Calu3 (cell line): ENCODE measurements around the gene TYMS. TPM values are rescaled to one million over a fixed set of nuclear protein-coding genes. Genes with fewer than 3 reads are reported as not detected.

ENCODE experiments used
- BruUV-seq: library from RNA; stranded (reverse); fragments of 400-500 nt; replicated peaks from 2 replicates; lab custom pipeline; 2021; lab: Mats Ljungman, UMichigan
- CTCF ChIA-PET: fragments of 300-600 bp; sonication (Branson Sonifier 250); formaldehyde crosslinking; loops from one replicate; lab custom pipeline; 2022; ENCODE audit warnings: antibody characterized with exemption; lab: Charles Lee
- DNase-seq: peaks from one replicate; pipeline ENCODE4 v3.0.0; 2022
- H3K27ac Mint-ChIP-seq: one replicate; pipeline ENCODE4 v1.8.0; 2022; ENCODE audit warnings: mixed read lengths; ENCODE audit not compliant: unreplicated experiment
- H3K27me3 Mint-ChIP-seq: one replicate; pipeline ENCODE4 v1.8.0; 2022; ENCODE audit warnings: mixed read lengths; ENCODE audit not compliant: unreplicated experiment
- H3K36me3 Mint-ChIP-seq: one replicate; pipeline ENCODE4 v1.8.0; 2022; ENCODE audit warnings: mild to moderate bottlenecking, moderate library complexity, mixed read lengths; ENCODE audit not compliant: insufficient read depth, unreplicated experiment
- H3K4me1 Mint-ChIP-seq: one replicate; pipeline ENCODE4 v1.8.0; 2022; ENCODE audit warnings: mild to moderate bottlenecking, low read depth, mixed read lengths; ENCODE audit not compliant: unreplicated experiment
- H3K4me3 Mint-ChIP-seq: one replicate; pipeline ENCODE4 v1.8.0; 2022; ENCODE audit warnings: mild to moderate bottlenecking, low read depth, moderate library complexity, mixed read lengths; ENCODE audit not compliant: unreplicated experiment
- H3K9me3 Mint-ChIP-seq: one replicate; pipeline ENCODE4 v1.8.0; 2022; ENCODE audit warnings: low read depth, mixed read lengths; ENCODE audit not compliant: unreplicated experiment
- CTCF ChIP-seq: fragments of 200-600 bp; IDR thresholded peaks from one replicate; pipeline ENCODE4 v1.8.0; 2022; ENCODE audit warnings: antibody characterized with exemption; ENCODE audit not compliant: unreplicated experiment
- intact Hi-C: fragments of 100-400 bp; cut with micrococcal nuclease; formaldehyde crosslinking; loops from one replicate; pipeline ENCODE4 v1.10.0; 2022; ENCODE audit not compliant: unreplicated experiment
- total RNA-seq: library from RNA; stranded (reverse); gene quantifications from 2 replicates; pipeline ENCODE4 v1.2.3, GENCODE V29; 2022

The TYMS gene
- total RNA-seq, 1 experiment from 2014 or later: 84.1 TPM

GRCh38 chr18:634551-635045 is 22.9 kb upstream of the TYMS start:
- Mint-ChIP-seq H3K9me3 (no peaks in the 10 kb centered on the region), H3K27me3 (no peaks in the 10 kb centered on the region), H3K36me3 (no peaks in the 10 kb centered on the region), H3K4me3 (no peak overlapping the region), H3K4me1 (peaks cover 8% of the 10 kb centered on the region), H3K27ac (no peak overlapping the region)
- no TSS peak for BruUV-seq
- CTCF ChIA-PET: interaction anchor here (0.5 kb wide), 1 partner anchor 46 kb away, joined by 12 read pairs; no protein-coding TSS in a partner anchor
- DNase-seq: no peak
- TF ChIP-seq CTCF: no peak
- intact Hi-C loops: no loop called here

GRCh38 chr18:635171-635570 is 22.3 kb upstream of the TYMS start:
- peak; percentile 22 for DNase-seq
- BruUV-seq: no TSS peak
- H3K4me1 Mint-ChIP-seq: peaks cover 8% of the 10 kb centered on the region
- H3K27me3 Mint-ChIP-seq: no peaks in the 10 kb centered on the region
- H3K4me3 Mint-ChIP-seq: no peak overlapping the region
- CTCF ChIA-PET: interaction anchor here (0.5 to 0.9 kb wide), 2 partner anchors 23 to 46 kb away, joined by 3 to 12 read pairs; no protein-coding TSS in a partner anchor
- H3K9me3 Mint-ChIP-seq: no peaks in the 10 kb centered on the region
- H3K27ac Mint-ChIP-seq: no peak overlapping the region
- no peaks in the 10 kb centered on the region for H3K36me3 Mint-ChIP-seq
- TF ChIP-seq CTCF: no peak
- intact Hi-C loops: no loop called here

GRCh38 chr18:641224-641623 is 16.2 kb upstream of the TYMS start:
- Mint-ChIP-seq H3K36me3 (no peaks in the 10 kb centered on the region), H3K9me3 (no peaks in the 10 kb centered on the region), H3K27ac (no peak overlapping the region), H3K4me3 (no peak overlapping the region), H3K27me3 (no peaks in the 10 kb centered on the region), H3K4me1 (no peaks in the 10 kb centered on the region)
- CTCF ChIA-PET: no interaction called here
- no peak for DNase-seq
- BruUV-seq: no TSS peak
- intact Hi-C loops: no loop called here
- TF ChIP-seq CTCF: no peak

GRCh38 chr18:644395-645004 is 13.0 kb upstream of the TYMS start:
- no TSS peak for BruUV-seq
- DNase-seq: no peak

More at GRCh38 chr18:644395-645004, 13.0 kb upstream of the TYMS start:
- intact Hi-C loops: no loop called here
- H3K27ac Mint-ChIP-seq: no peak overlapping the region
- H3K4me3 Mint-ChIP-seq: no peak overlapping the region
- TF ChIP-seq CTCF: no peak
- H3K9me3 Mint-ChIP-seq: peaks cover 2% of the 10 kb centered on the region
- H3K36me3 Mint-ChIP-seq: no peaks in the 10 kb centered on the region
- CTCF ChIA-PET: no interaction called here
- H3K27me3 Mint-ChIP-seq: no peaks in the 10 kb centered on the region
- no peaks in the 10 kb centered on the region for H3K4me1 Mint-ChIP-seq
